ENCODE data around the gene NANOS1.

DNA sequence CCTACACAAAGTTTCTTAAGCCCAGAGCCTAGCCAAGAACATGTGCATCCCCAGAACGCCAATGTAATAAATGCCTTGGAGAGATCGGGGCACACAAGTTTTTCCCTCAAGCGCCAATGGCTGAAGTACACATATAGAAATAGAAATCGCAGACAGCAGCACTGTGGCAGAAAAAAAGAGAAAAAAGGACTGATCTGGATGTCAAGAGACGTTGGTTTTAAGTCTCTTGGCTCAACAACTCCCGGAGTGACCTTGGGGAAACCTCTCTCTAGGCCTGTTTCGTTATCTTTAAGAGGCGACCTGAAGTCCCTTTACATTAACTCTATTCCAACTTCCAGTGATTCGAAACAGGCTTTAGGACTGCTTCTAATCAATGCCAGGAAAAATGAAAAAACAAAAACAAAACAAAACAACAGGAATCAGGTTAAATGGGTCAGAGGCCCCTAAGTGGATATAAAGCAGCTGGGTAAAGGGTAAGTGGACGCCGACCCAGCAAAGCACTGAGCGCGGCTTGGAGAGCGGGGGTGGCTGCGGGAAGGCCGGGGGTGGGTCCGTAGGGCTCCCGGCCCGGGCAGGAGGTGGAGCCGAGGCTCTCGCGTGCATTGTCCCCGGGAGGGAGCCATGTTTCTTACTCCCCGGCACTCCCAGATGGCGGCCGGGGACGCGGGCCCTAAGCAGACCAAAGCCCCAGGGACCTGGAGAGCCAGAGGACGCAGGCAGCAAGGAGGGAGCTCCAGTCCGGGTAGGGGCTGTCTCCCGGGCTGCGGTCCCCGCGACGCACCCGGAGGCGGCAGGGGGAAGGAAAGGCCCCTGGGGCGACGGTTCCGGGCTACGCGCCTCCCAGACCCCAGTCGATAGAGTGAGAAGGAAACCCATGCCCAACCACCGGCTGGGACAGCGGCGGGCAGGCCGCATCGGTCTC lies 50.3 kb downstream of the NANOS1 start:
- TF ChIP-seq, protein P1, sequence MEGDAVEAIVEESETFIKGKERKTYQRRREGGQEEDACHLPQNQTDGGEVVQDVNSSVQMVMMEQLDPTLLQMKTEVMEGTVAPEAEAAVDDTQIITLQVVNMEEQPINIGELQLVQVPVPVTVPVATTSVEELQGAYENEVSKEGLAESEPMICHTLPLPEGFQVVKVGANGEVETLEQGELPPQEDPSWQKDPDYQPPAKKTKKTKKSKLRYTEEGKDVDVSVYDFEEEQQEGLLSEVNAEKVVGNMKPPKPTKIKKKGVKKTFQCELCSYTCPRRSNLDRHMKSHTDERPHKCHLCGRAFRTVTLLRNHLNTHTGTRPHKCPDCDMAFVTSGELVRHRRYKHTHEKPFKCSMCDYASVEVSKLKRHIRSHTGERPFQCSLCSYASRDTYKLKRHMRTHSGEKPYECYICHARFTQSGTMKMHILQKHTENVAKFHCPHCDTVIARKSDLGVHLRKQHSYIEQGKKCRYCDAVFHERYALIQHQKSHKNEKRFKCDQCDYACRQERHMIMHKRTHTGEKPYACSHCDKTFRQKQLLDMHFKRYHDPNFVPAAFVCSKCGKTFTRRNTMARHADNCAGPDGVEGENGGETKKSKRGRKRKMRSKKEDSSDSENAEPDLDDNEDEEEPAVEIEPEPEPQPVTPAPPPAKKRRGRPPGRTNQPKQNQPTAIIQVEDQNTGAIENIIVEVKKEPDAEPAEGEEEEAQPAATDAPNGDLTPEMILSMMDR (conservative IDR thresholded peaks at IDR 0.05; ENCODE audit: low read depth, low read length): no peak
- TF ChIP-seq EZH2 (IDR thresholded peaks at IDR 0.05; ENCODE audit: low read length, unreplicated experiment): no peak
